Airway epithelial cell (primary cell): Measurements from ENCODE around the gene ZNF804B. TPM values are rescaled to one million over a fixed set of nuclear protein-coding genes. Genes with fewer than 3 reads are reported as not detected.

Experiments used
- total RNA-seq: library from RNA; depleted of rRNA; stranded (reverse); fragments of >200 nt; gene quantifications from 2 replicates; pipeline ENCODE4 v1.2.3, GENCODE V29; 2015

The ZNF804B gene
- not detected in 2 replicates for total RNA-seq

GRCh38 chr7:88759230-88760135 lies at the start of gene ZNF804B:
ZNF804B (plus strand) TSS chr7:88759700; CDS start chr7:88759977, 277 bp downstream.

GRCh38 chr7:88795553-88795952 lies 36.1 kb downstream of the ZNF804B start, which contains the start of gene TEX47:
TEX47 (minus strand) TSS chr7:88795737; CDS start chr7:88794942, 795 bp downstream.

Other genes starting within 250 kb of the ZNF804B start
- not detected in 2 replicates for gene TEX47, start 36.0 kb downstream of the ZNF804B start, total RNA-seq